GM12878 (cell line): ENCODE data around the gene ZNF486.
"Not testable (repeated sequence)": the region's sequence is repeated elsewhere in the genome, so short reads cannot be mapped to it uniquely, and the experiment has no call there.

Experiments
- CEBPB ChIP-seq, 2 experiments: fragments of 150-350 bp in 1 of 2; IDR thresholded peaks; 2 replicates each; pipeline ENCODE4 v1.6.1; 2012 to 2014; ENCODE audit warnings: low read depth in 2 of 2, low read length in 2 of 2, borderline replicate concordance in 1 of 2, inconsistent platforms in 1 of 2
- CTCF ChIP-seq, 3 experiments: IDR thresholded peaks in 2 of 3; conservative IDR thresholded peaks in 1 of 3; 2 replicates each; pipeline ENCODE4 v1.5.1; 2011; ENCODE audit warnings: low read depth in 3 of 3, low read length in 3 of 3, mild to moderate bottlenecking in 3 of 3, control low read depth in 2 of 3, moderate library complexity in 2 of 3, inconsistent platforms in 1 of 3, mixed read lengths in 1 of 3; ENCODE audit not compliant: control insufficient read depth in 2 of 3, insufficient read depth in 1 of 3; ENCODE audit errors: extremely low read depth in 1 of 3
- EP300 ChIP-seq, 2 experiments: fragments of 150-350 bp in 1 of 2; IDR thresholded peaks; 2 replicates each; pipeline ENCODE4 v1.6.1; 2011 to 2012; ENCODE audit warnings: low read depth in 2 of 2, low read length in 2 of 2, borderline replicate concordance in 1 of 2, improper control_type of control experiment in 1 of 2, inconsistent platforms in 1 of 2; ENCODE audit not compliant: control insufficient read depth in 1 of 2
- EZH2 ChIP-seq: IDR thresholded peaks from 2 replicates; pipeline ENCODE4 v1.6.1; 2012; ENCODE audit warnings: low read depth, mild to moderate bottlenecking, control low read depth, inconsistent platforms, low read length, borderline replicate concordance; ENCODE audit not compliant: control insufficient read depth
- MXI1 ChIP-seq: fragments of 150-350 bp; IDR thresholded peaks from 2 replicates; pipeline ENCODE4 v1.6.1; 2011; ENCODE audit warnings: low read depth, mild to moderate bottlenecking, inconsistent platforms, low read length, improper control_type of control experiment
- NFYB ChIP-seq: IDR thresholded peaks from 2 replicates; pipeline ENCODE4 v1.6.1; 2011; ENCODE audit warnings: low read depth, mild to moderate bottlenecking, low read length, improper control_type of control experiment, moderate library complexity; ENCODE audit not compliant: insufficient read depth
- POLR2A ChIP-seq: IDR thresholded peaks from 2 replicates; pipeline ENCODE4 v1.6.1; 2011; ENCODE audit warnings: low read depth, mild to moderate bottlenecking, low read length
- POLR2AphosphoS5 ChIP-seq: IDR thresholded peaks from 2 replicates; pipeline ENCODE4 v1.6.1; 2011; ENCODE audit warnings: mild to moderate bottlenecking, low read length, inconsistent platforms
- REST ChIP-seq: IDR thresholded peaks from 2 replicates; pipeline ENCODE4 v1.6.1; 2012; ENCODE audit warnings: mild to moderate bottlenecking, low read depth, low read length
- TAF1 ChIP-seq: IDR thresholded peaks from 2 replicates; pipeline ENCODE4 v1.6.1; 2011; ENCODE audit warnings: mild to moderate bottlenecking, low read depth, low read length, borderline replicate concordance
- YBX1 ChIP-seq: fragments of 450-650 bp; IDR thresholded peaks from 2 replicates; pipeline ENCODE4 v1.6.1; 2016; ENCODE audit warnings: antibody characterized with exemption

GRCh38 chr19:20179956-20180355, 12.9 kb downstream of the ZNF486 start:
- TF ChIP-seq EZH2; YBX1; CTCF (IDR thresholded peaks at IDR 0.05 in 2 of 3, conservative IDR thresholded peaks at IDR 0.05 in 1 of 3; ENCODE audit: control insufficient read depth in 2 of 3, extremely low read depth in 1 of 3, insufficient read depth in 1 of 3, low read depth in 3 of 3, low read length in 3 of 3); MXI1; POLR2AphosphoS5; POLR2A; CEBPB (IDR thresholded peaks at IDR 0.05; ENCODE audit: borderline replicate concordance in 1 of 2, low read depth in 2 of 2, low read length in 2 of 2); REST; NFYB; TAF1; EP300 (IDR thresholded peaks at IDR 0.05; ENCODE audit: borderline replicate concordance in 1 of 2, control insufficient read depth in 1 of 2, low read depth in 2 of 2, low read length in 2 of 2): not testable (repeated sequence)
